BLaER1 treated with 17β-estradiol and CSF1 and Interleukin-3, amounts not matched to agents 10 nM and 100 nM (cell line): ENCODE measurements around the gene ZCCHC7.
A peak's percentile ranks its signal among the peaks of the same experiment; 100 is the strongest.

Experiments used
- H3K27ac ChIP-seq, 11 experiments: shearing (Covaris generic); formaldehyde crosslinking; 2 replicates each; pipeline ENCODE4 v1.8.1; 2022
- H3K27me3 ChIP-seq, 11 experiments: shearing (Covaris generic); formaldehyde crosslinking; 2 replicates each; pipeline ENCODE4 v1.8.1; 2022
- H3K36me3 ChIP-seq, 11 experiments: shearing (Covaris generic); formaldehyde crosslinking; 2 replicates each; pipeline ENCODE4 v1.8.1; 2022
- H3K4me1 ChIP-seq, 10 experiments: shearing (Covaris generic); formaldehyde crosslinking; 2 replicates each; pipeline ENCODE4 v1.8.1; 2022
- H3K4me2 ChIP-seq, 11 experiments: shearing (Covaris generic); formaldehyde crosslinking; 2 replicates each; pipeline ENCODE4 v1.8.1; 2022
- H3K4me3 ChIP-seq, 10 experiments: shearing (Covaris generic); formaldehyde crosslinking; 2 replicates each; pipeline ENCODE4 v1.8.1; 2022
- H3K9ac ChIP-seq, 11 experiments: shearing (Covaris generic); formaldehyde crosslinking; 2 replicates each; pipeline ENCODE4 v1.8.1; 2022
- H3K9me3 ChIP-seq, 11 experiments: shearing (Covaris generic); formaldehyde crosslinking; replicated peaks in 1 of 11; 2 replicates each; pipeline ENCODE4 v1.8.1; 2022
- H4K20me1 ChIP-seq, 11 experiments: shearing (Covaris generic); formaldehyde crosslinking; 2 replicates each; pipeline ENCODE4 v1.8.1; 2022
- Cebpa-rat ChIP-seq, 11 experiments: shearing (Covaris generic); IDR thresholded peaks; 2 replicates each; pipeline ENCODE4 v1.8.1; 2022

ZCCHC7 gene

GRCh38 chr9:37206121-37206620 is 85.8 kb downstream of the ZCCHC7 start:
- peaks cover 14 to 27% (median 21%) of the 10 kb centered on the region in 11 experiments; a peak in 20 of 22 replicates for H3K9me3 ChIP-seq
- peak overlapping the region in 8 of 11 experiments; percentile 15 to 58 (median 43); a peak in 14 of 22 replicates for H3K4me2 ChIP-seq
- H3K4me3 ChIP-seq = no peak overlapping the region
- no peaks in the 10 kb centered on the region for H3K27me3 ChIP-seq
- H3K27ac ChIP-seq = peak overlapping the region in 8 of 11 experiments; percentile 27 to 71 (median 51); a peak in 12 of 22 replicates
- peak overlapping the region in 3 of 11 experiments; percentile 11 to 29 (median 22); a peak in 1 of 22 replicates for H3K9ac ChIP-seq
- TF ChIP-seq Cebpa-rat (IDR thresholded peaks at IDR 0.05) = no peak
- H3K36me3 ChIP-seq = peaks cover 16 to 100% (median 66%) of the 10 kb centered on the region in 11 experiments; a peak in 21 of 22 replicates
- H3K4me1 ChIP-seq = peaks cover 26 to 75% (median 63%) of the 10 kb centered on the region in 10 experiments
- H4K20me1 ChIP-seq = peaks cover 0 to 51% (median 0%) of the 10 kb centered on the region in 11 experiments; a peak in 4 of 22 replicates

GRCh38 chr9:37209431-37210386 is 89.3 kb downstream of the ZCCHC7 start:
- peak overlapping the region in 10 of 11 experiments; percentile 9 to 75 (median 60); a peak in 16 of 22 replicates for H3K27ac ChIP-seq
- peaks cover 37 to 97% (median 71%) of the 10 kb centered on the region in 10 experiments for H3K4me1 ChIP-seq
- H3K4me3 ChIP-seq = no peak overlapping the region
- H3K36me3 ChIP-seq = peaks cover 5 to 93% (median 38%) of the 10 kb centered on the region in 11 experiments; a peak in 20 of 22 replicates
- no peak for TF ChIP-seq Cebpa-rat (IDR thresholded peaks at IDR 0.05)
- peak overlapping the region; percentile 34 to 76 (median 57) for H3K4me2 ChIP-seq
- peaks cover 0 to 2% (median 0%) of the 10 kb centered on the region in 11 experiments; a peak in 4 of 22 replicates for H3K9me3 ChIP-seq
- H3K27me3 ChIP-seq = no peaks in the 10 kb centered on the region
- peaks cover 0 to 73% (median 0%) of the 10 kb centered on the region in 11 experiments; a peak in 5 of 22 replicates for H4K20me1 ChIP-seq
- H3K9ac ChIP-seq = peak overlapping the region in 4 of 11 experiments; percentile 2 to 38 (median 13); a peak in 2 of 22 replicates

- no peak for TF ChIP-seq Cebpa-rat (IDR thresholded peaks at IDR 0.05)
- Histone ChIP-seq H3K27me3 (no peaks in the 10 kb centered on the region), H3K9ac (peak overlapping the region in 8 of 11 experiments; percentile 4 to 58 (median 22); a peak in 10 of 22 replicates), H3K4me3 (no peak overlapping the region), H3K36me3 (peaks cover 5 to 92% (median 41%) of the 10 kb centered on the region in 11 experiments; a peak in 19 of 22 replicates), H3K4me1 (peaks cover 37 to 96% (median 62%) of the 10 kb centered on the region in 10 experiments), H4K20me1 (peaks cover 0 to 75% (median 0%) of the 10 kb centered on the region in 11 experiments; a peak in 5 of 22 replicates), H3K27ac (peak overlapping the region in 9 of 11 experiments; percentile 13 to 75 (median 63); a peak in 16 of 22 replicates), H3K4me2 (peak overlapping the region; percentile 11 to 76 (median 42); a peak in 18 of 22 replicates), H3K9me3 (no peaks in the 10 kb centered on the region)
These were observed 90.6 kb downstream of the ZCCHC7 start for GRCh38 chr9:37210737-37211523.

- no peaks in the 10 kb centered on the region for H3K27me3 ChIP-seq
- H3K27ac ChIP-seq = peak overlapping the region in 8 of 11 experiments; percentile 55 to 75 (median 66); a peak in 16 of 22 replicates
- H3K9ac ChIP-seq = peak overlapping the region in 5 of 11 experiments; percentile 14 to 51 (median 33); a peak in 7 of 22 replicates
- H3K36me3 ChIP-seq = peaks cover 0 to 90% (median 33%) of the 10 kb centered on the region in 11 experiments; a peak in 15 of 22 replicates
- peaks cover 37 to 86% (median 51%) of the 10 kb centered on the region in 10 experiments for H3K4me1 ChIP-seq
- H3K9me3 ChIP-seq = no peaks in the 10 kb centered on the region
- TF ChIP-seq Cebpa-rat (IDR thresholded peaks at IDR 0.05) = no peak
- H3K4me3 ChIP-seq = no peak overlapping the region
- peaks cover 0 to 75% (median 0%) of the 10 kb centered on the region in 11 experiments; a peak in 4 of 22 replicates for H4K20me1 ChIP-seq
- H3K4me2 ChIP-seq = peak overlapping the region in 10 of 11 experiments; percentile 12 to 76 (median 35); a peak in 17 of 22 replicates
These were observed 92.1 kb downstream of the ZCCHC7 start for GRCh38 chr9:37212435-37212834.

GRCh38 chr9:37215381-37215780 is 95.0 kb downstream of the ZCCHC7 start:
- H3K27me3 ChIP-seq = no peaks in the 10 kb centered on the region
- TF ChIP-seq Cebpa-rat (IDR thresholded peaks at IDR 0.05) = no peak
- no peaks in the 10 kb centered on the region; a peak in 1 of 22 replicates for H3K9me3 ChIP-seq
- H3K4me2 ChIP-seq = peak overlapping the region in 1 of 11 experiments; percentile 20; a peak in 1 of 22 replicates
- no peak overlapping the region for H3K4me3 ChIP-seq
- H3K27ac ChIP-seq = peak overlapping the region in 5 of 11 experiments; percentile 2 to 49 (median 15); a peak in 6 of 22 replicates
- H4K20me1 ChIP-seq = peaks cover 0 to 77% (median 0%) of the 10 kb centered on the region in 11 experiments; a peak in 4 of 22 replicates
- H3K36me3 ChIP-seq = peaks cover 0 to 91% (median 42%) of the 10 kb centered on the region in 11 experiments; a peak in 15 of 22 replicates
- H3K4me1 ChIP-seq = peaks cover 22 to 85% (median 44%) of the 10 kb centered on the region in 10 experiments
- no peak overlapping the region for H3K9ac ChIP-seq

GRCh38 chr9:37215830-37216229 is 95.5 kb downstream of the ZCCHC7 start:
- H3K4me1 ChIP-seq = peaks cover 17 to 85% (median 43%) of the 10 kb centered on the region in 10 experiments
- no peaks in the 10 kb centered on the region for H3K27me3 ChIP-seq
- H3K27ac ChIP-seq = peak overlapping the region in 5 of 11 experiments; percentile 2 to 49 (median 15); a peak in 5 of 22 replicates
- no peak overlapping the region for H3K9ac ChIP-seq
- no peaks in the 10 kb centered on the region; a peak in 1 of 22 replicates for H3K9me3 ChIP-seq
- no peak for TF ChIP-seq Cebpa-rat (IDR thresholded peaks at IDR 0.05)
- peaks cover 0 to 77% (median 0%) of the 10 kb centered on the region in 11 experiments; a peak in 4 of 22 replicates for H4K20me1 ChIP-seq
- H3K4me2 ChIP-seq = no peak overlapping the region; a peak in 1 of 22 replicates
- H3K4me3 ChIP-seq = no peak overlapping the region
- peaks cover 0 to 90% (median 42%) of the 10 kb centered on the region in 11 experiments; a peak in 15 of 22 replicates for H3K36me3 ChIP-seq

- Histone ChIP-seq H3K4me2 (0 out of 22 replicates have a peak overlapping the region, but pooled peaks of 1 of the 11 experiments have one; percentile 36), H4K20me1 (peaks cover 0 to 80% (median 0%) of the 10 kb centered on the region in 11 experiments; a peak in 4 of 22 replicates), H3K9me3 (no peaks in the 10 kb centered on the region; a peak in 1 of 22 replicates), H3K4me3 (no peak overlapping the region), H3K27ac (peak overlapping the region in 3 of 11 experiments; percentile 15 to 19 (median 18); a peak in 2 of 22 replicates), H3K9ac (no peak overlapping the region), H3K27me3 (no peaks in the 10 kb centered on the region), H3K36me3 (peaks cover 0 to 76% (median 42%) of the 10 kb centered on the region in 11 experiments; a peak in 15 of 22 replicates), H3K4me1 (peaks cover 5 to 85% (median 35%) of the 10 kb centered on the region in 10 experiments; a peak in 18 of 20 replicates)
- no peak for TF ChIP-seq Cebpa-rat (IDR thresholded peaks at IDR 0.05)
These were observed 96.8 kb downstream of the ZCCHC7 start for GRCh38 chr9:37217161-37217560.
